Measurements from ENCODE around the gene DGKB. TPM values are rescaled to one million over a fixed set of nuclear protein-coding genes. Genes with fewer than 3 reads are reported as not detected.

Gene DGKB
- total RNA-seq, 1 experiment from 2014 or later, result not detected

DNA sequence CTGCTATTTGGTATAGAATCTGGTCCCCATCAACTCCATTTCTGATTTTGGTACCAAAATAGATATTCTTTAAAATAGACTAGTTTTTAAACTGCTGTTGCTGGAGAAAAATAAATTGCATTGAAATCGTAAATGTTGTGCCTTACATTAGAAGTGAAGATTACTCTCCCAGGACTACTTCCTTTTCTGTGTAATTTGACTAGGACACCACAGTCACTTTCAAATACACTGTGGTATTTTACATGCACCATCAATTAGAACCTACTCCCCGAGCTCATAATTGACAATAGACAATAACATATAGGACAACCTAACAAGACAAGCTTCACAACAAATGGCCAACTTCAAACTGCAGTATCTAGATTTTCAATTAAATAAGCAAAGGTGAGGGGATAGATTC is 211.5 kb downstream of the DGKB start:
- Mint-ChIP-seq H3K4me1 (ENCODE audit: low read depth, unreplicated experiment) (peaks cover 21% of the 10 kb centered on the region), H3K36me3 (ENCODE audit: insufficient read depth, unreplicated experiment) (peaks cover 5% of the 10 kb centered on the region), H3K9me3 (ENCODE audit: low read depth, unreplicated experiment) (no peaks in the 10 kb centered on the region), H3K27me3 (ENCODE audit: unreplicated experiment) (no peaks in the 10 kb centered on the region), H3K4me3 (ENCODE audit: low read depth, unreplicated experiment) (no peak overlapping the region), H3K27ac (ENCODE audit: unreplicated experiment) (no peak overlapping the region)
- no TSS peak for BruUV-seq (replicated peaks)
- CTCF ChIA-PET, result interaction anchor here (0.6 to 3.5 kb wide), 17 partner anchors 12 to 1415 kb away, joined by 3 to 38 read pairs (median 4); partner anchors contain the start of gene ETV1
- TF ChIP-seq, protein P1, sequence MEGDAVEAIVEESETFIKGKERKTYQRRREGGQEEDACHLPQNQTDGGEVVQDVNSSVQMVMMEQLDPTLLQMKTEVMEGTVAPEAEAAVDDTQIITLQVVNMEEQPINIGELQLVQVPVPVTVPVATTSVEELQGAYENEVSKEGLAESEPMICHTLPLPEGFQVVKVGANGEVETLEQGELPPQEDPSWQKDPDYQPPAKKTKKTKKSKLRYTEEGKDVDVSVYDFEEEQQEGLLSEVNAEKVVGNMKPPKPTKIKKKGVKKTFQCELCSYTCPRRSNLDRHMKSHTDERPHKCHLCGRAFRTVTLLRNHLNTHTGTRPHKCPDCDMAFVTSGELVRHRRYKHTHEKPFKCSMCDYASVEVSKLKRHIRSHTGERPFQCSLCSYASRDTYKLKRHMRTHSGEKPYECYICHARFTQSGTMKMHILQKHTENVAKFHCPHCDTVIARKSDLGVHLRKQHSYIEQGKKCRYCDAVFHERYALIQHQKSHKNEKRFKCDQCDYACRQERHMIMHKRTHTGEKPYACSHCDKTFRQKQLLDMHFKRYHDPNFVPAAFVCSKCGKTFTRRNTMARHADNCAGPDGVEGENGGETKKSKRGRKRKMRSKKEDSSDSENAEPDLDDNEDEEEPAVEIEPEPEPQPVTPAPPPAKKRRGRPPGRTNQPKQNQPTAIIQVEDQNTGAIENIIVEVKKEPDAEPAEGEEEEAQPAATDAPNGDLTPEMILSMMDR (IDR thresholded peaks at IDR 0.05; ENCODE audit: unreplicated experiment), result no peak
- DNase-seq, result no peak
- intact Hi-C loops (cut with micrococcal nuclease; ENCODE audit: unreplicated experiment), result loop anchor here (1.0 to 2.0 kb wide), 4 partner anchors 234 to 1409 kb away; no protein-coding TSS in a partner anchor

GRCh38 chr7:14690486-14690885 is 212.1 kb downstream of the DGKB start:
- Mint-ChIP-seq H3K9me3 (ENCODE audit: low read depth, unreplicated experiment) (no peaks in the 10 kb centered on the region), H3K36me3 (ENCODE audit: insufficient read depth, unreplicated experiment) (peaks cover 5% of the 10 kb centered on the region), H3K27ac (ENCODE audit: unreplicated experiment) (no peak overlapping the region), H3K4me1 (ENCODE audit: low read depth, unreplicated experiment) (peaks cover 21% of the 10 kb centered on the region), H3K27me3 (ENCODE audit: unreplicated experiment) (no peaks in the 10 kb centered on the region), H3K4me3 (ENCODE audit: low read depth, unreplicated experiment) (no peak overlapping the region)
- CTCF ChIA-PET, result interaction anchor here (2.7 to 3.5 kb wide), 2 partner anchors 701 to 1409 kb away, joined by 23 to 38 read pairs; partner anchors contain the start of gene ETV1
- intact Hi-C loops (cut with micrococcal nuclease; ENCODE audit: unreplicated experiment), result loop anchor here (2.0 kb wide), 2 partner anchors 234 to 700 kb away; no protein-coding TSS in a partner anchor
- BruUV-seq (replicated peaks), result no TSS peak
- no peak for DNase-seq
- TF ChIP-seq, protein P1 (IDR thresholded peaks at IDR 0.05; ENCODE audit: unreplicated experiment), result no peak

DNA sequence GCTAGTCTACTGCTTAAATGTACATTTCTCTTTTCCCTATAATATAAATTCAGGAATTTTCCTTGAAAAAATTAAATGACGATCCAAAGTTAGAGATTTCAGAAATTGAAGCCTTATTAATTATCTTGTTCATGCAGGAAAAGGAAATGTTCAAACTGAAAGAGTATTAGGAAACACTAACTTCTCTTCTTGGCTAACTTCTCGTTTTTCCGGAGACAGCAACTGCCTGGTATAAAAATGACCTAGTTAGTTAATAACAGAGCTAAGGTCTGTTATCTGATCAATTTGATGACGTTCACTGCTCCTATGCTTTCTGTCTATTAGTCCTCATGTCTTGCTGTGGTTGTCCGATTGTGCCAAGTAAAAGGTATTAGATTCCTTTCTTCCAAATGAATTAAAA is 212.5 kb downstream of the DGKB start:
- Mint-ChIP-seq H3K27ac (ENCODE audit: unreplicated experiment) (no peak overlapping the region), H3K9me3 (ENCODE audit: low read depth, unreplicated experiment) (no peaks in the 10 kb centered on the region), H3K36me3 (ENCODE audit: insufficient read depth, unreplicated experiment) (peaks cover 5% of the 10 kb centered on the region), H3K27me3 (ENCODE audit: unreplicated experiment) (no peaks in the 10 kb centered on the region), H3K4me3 (ENCODE audit: low read depth, unreplicated experiment) (no peak overlapping the region), H3K4me1 (ENCODE audit: low read depth, unreplicated experiment) (peaks cover 21% of the 10 kb centered on the region)
- DNase-seq, result no peak
- CTCF ChIA-PET, result interaction anchor here (2.7 to 3.5 kb wide), 2 partner anchors 700 to 1408 kb away, joined by 23 to 38 read pairs; partner anchors contain the start of gene ETV1
- intact Hi-C loops (cut with micrococcal nuclease; ENCODE audit: unreplicated experiment), result loop anchor here (2.0 kb wide), 2 partner anchors 233 to 699 kb away; no protein-coding TSS in a partner anchor
- BruUV-seq (replicated peaks), result no TSS peak
- TF ChIP-seq, protein P1 (IDR thresholded peaks at IDR 0.05; ENCODE audit: unreplicated experiment), result no peak

DNA sequence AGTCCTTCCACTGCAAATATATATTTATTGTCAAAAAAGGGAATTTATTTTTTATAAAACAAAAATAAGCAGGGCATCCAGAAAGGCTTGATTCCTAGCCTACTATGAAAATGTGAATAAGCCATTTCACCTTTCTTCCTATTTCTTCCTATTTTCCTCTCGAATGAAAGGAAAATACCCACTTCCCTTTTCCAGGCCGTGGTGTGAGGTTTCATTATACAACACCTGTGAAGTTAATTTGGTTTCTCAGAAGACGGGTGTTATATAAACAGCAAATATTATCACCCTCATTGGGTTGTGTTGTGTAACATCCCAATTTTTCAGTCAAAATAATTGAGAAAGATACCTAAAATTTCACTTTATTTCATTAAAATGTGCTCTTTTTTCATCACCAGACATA is 214.3 kb downstream of the DGKB start:
- H3K27ac Mint-ChIP-seq (ENCODE audit: unreplicated experiment), result no peak overlapping the region
- no peak for DNase-seq
- TF ChIP-seq, protein P1 (IDR thresholded peaks at IDR 0.05; ENCODE audit: unreplicated experiment), result no peak
- H3K36me3 Mint-ChIP-seq (ENCODE audit: insufficient read depth, unreplicated experiment), result peaks cover 5% of the 10 kb centered on the region
- CTCF ChIA-PET, result no interaction called here
- no peaks in the 10 kb centered on the region for H3K27me3 Mint-ChIP-seq (ENCODE audit: unreplicated experiment)
- peaks cover 21% of the 10 kb centered on the region for H3K4me1 Mint-ChIP-seq (ENCODE audit: low read depth, unreplicated experiment)
- BruUV-seq (replicated peaks), result no TSS peak
- no peak overlapping the region for H3K4me3 Mint-ChIP-seq (ENCODE audit: low read depth, unreplicated experiment)
- intact Hi-C loops (cut with micrococcal nuclease; ENCODE audit: unreplicated experiment), result loop anchor here (10.0 kb wide), 1 partner anchor 453 kb away; no protein-coding TSS in a partner anchor
- H3K9me3 Mint-ChIP-seq (ENCODE audit: low read depth, unreplicated experiment), result no peaks in the 10 kb centered on the region
